Pancreas (tissue), 10 donors: Measurements from ENCODE around the gene B4GALT1. TPM values are rescaled to one million over a fixed set of nuclear protein-coding genes. Genes with fewer than 3 reads are reported as not detected.
A peak's percentile ranks its signal among the peaks of the same experiment; 100 is the strongest.

Experiments used
- ATAC-seq, 4 donors: fragments of 200-7000 bp; cut with Tn5 transposase; one replicate each; pipeline versions ENCODE4 v1.8.0 to v1.9.1; 2020; ENCODE audit warnings: mild to moderate bottlenecking in 4 of 4, moderate library complexity in 4 of 4
- DNase-seq, 6 donors: peaks; one replicate each; pipeline ENCODE4 v3.0.0-alpha.2; 2020
- FAIRE-seq: peaks from 2 replicates; lab custom pipeline; 2012; peaks lifted over from hg19 to GRCh38; lab: Jason Lieb, UNC
- H3K27ac ChIP-seq, 4 donors: fragments of 200-600 bp; sonication (generic); 1 replicate in 3 of 4; 2 replicates in 1 of 4; pipeline versions ENCODE4 v1.5.0 to v1.8.0; 2020
- H3K27me3 ChIP-seq, 4 donors: fragments of 200-600 bp; one replicate each; pipeline ENCODE4 v1.8.0; 2021
- H3K36me3 ChIP-seq, 3 donors: fragments of 200-600 bp; sonication (generic) in 1 of 3; one replicate each; pipeline versions ENCODE4 v1.5.0 to v1.8.0; 2020 to 2021
- H3K4me1 ChIP-seq, 3 donors: fragments of 200-600 bp; one replicate each; pipeline ENCODE4 v1.8.0; 2021
- H3K4me3 ChIP-seq, 4 donors: fragments of 200-600 bp; sonication (generic) in 2 of 4; one replicate each; pipeline versions ENCODE4 v1.5.0 to v1.8.0; 2020 to 2021
- H3K9me3 ChIP-seq, 4 donors: fragments of 200-600 bp; one replicate each; pipeline ENCODE4 v1.8.0; 2021
- WGBS, 2 donors: extraction: QIAGEN DNeasy Blood & Tissue Kit; methylation state at CpG; one replicate each; pipeline ENCODE4 v1.1.7; 2013; 5-methylcytosine and 5-hydroxymethylcytosine counted together
- intact Hi-C, 3 donors: fragments of 100-400 bp; cut with DNase I; formaldehyde crosslinking; loops; one replicate each; pipeline versions ENCODE4 v1.11.1 to v1.14.2; 2022
- polyA plus RNA-seq, 2 donors: library from polyadenylated mRNA; stranded (reverse); fragments of 200-250 nt; gene quantifications; one replicate each; pipeline ENCODE4 v1.2.3, GENCODE V29; 2013
- total RNA-seq, 6 donors: library from RNA; stranded (reverse); fragmentation: NEBNext Ultra II Directional in 4 of 6; extraction: Animal tissue kit (Norgen Biotek cat#: 25700) in 4 of 6; gene quantifications; one replicate each; pipeline versions ENCODE4 v1.2.1 to v1.2.4, GENCODE V29; 2021 to 2023
- TF ChIP-seq, protein P1 (sequence below), 4 donors: fragments of 200-600 bp; sonication (generic) in 3 of 4; IDR thresholded peaks; one replicate each; pipeline versions ENCODE4 v1.5.0 to v1.8.0; 2021; ENCODE audit warnings: antibody characterized with exemption in 4 of 4
- donor health status: healthy with polysubstance abuse.
- donor health status: DM: no; HTN: no; CAD: no; lungs with moderate emphysema.
- donor health status: DM: no; HTN: no; CAD: no.
- donor health status: control.
- donor health status: control.
- donor health status: Bipolar disorder and iron deficiency.
- donor health status: DM: yes; HTN: yes; CAD: no.
- donor health status: DM: no; HTN: no; CAD: no.
- donor health status: DM: no; HTN: no; CAD: no.
- donor health status: DM: yes; HTN: yes; CAD: no.

The B4GALT1 gene
- total and polyA plus RNA-seq, 8 donors = 9.7 to 54.2 (median 24.4) TPM

DNA sequence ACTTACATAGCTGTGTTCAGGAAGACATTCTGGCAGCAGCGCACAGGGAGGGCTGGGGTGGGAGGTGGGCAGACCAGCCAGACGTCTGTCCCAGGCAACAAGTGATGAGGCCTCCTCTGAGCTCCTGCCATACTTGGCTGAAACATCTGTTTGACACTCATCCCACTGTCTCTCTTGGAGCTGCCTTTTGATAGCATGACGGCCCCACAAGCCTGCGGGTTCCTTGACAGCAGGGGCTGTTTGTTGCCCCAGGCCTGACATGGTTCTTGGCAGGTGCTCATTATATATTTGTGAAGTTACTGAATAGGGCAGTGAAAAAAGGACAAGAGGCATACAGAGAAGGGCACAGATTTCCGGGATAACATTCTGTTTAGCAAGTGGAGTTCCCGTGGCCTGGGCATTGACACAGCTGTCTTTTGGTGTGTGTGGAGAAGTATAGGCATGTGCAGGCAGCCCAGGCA lies 22.2 kb upstream of the B4GALT1 start:
- intact Hi-C loops = loop anchor here in 1 of 3 donors (10.0 kb wide), 1 partner anchor 55 kb away; the partner anchor contains the start of gene SPINK4
- H3K27ac ChIP-seq = no peak overlapping the region
- no peaks in the 10 kb centered on the region for H3K9me3 ChIP-seq
- ATAC-seq (no peak), DNase-seq (no peak), FAIRE-seq (no peak)
- WGBS, 2 donors = 80 to 86% methylated on average over 6 of the region's 6 CpGs
- no peaks in the 10 kb centered on the region for H3K36me3 ChIP-seq
- TF ChIP-seq, protein P1, sequence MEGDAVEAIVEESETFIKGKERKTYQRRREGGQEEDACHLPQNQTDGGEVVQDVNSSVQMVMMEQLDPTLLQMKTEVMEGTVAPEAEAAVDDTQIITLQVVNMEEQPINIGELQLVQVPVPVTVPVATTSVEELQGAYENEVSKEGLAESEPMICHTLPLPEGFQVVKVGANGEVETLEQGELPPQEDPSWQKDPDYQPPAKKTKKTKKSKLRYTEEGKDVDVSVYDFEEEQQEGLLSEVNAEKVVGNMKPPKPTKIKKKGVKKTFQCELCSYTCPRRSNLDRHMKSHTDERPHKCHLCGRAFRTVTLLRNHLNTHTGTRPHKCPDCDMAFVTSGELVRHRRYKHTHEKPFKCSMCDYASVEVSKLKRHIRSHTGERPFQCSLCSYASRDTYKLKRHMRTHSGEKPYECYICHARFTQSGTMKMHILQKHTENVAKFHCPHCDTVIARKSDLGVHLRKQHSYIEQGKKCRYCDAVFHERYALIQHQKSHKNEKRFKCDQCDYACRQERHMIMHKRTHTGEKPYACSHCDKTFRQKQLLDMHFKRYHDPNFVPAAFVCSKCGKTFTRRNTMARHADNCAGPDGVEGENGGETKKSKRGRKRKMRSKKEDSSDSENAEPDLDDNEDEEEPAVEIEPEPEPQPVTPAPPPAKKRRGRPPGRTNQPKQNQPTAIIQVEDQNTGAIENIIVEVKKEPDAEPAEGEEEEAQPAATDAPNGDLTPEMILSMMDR (IDR thresholded peaks at IDR 0.05) = no peak
- H3K4me1 ChIP-seq = peaks cover 0 to 13% (median 0%) of the 10 kb centered on the region in 3 donors
- no peak overlapping the region for H3K4me3 ChIP-seq
- H3K27me3 ChIP-seq = no peaks in the 10 kb centered on the region

DNA sequence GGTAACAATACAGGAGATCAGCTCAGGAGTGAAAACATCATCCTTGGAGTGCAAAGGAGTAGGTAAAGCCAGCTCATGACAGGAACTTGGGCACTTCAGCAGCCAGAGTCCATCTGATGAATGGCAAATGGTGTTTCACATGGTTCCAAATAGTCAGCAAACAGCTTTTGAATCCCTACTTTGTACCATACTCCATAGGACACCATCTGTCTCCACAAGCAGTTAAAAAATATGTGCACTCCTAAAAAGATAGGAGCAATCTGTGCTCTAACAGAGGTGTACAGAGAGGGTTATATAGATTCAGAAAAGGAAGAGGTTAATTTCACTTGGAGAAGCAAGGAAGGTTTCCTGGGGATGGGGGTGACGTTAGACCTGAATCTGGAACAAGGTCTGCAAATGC lies 21.6 kb upstream of the B4GALT1 start:
- TF ChIP-seq, protein P1 (IDR thresholded peaks at IDR 0.05) = no peak
- 73 to 85% methylated on average over 1 of the region's 1 CpG for WGBS, 2 donors
- FAIRE-seq (no peak), DNase-seq (no peak), ATAC-seq (no peak)
- no peaks in the 10 kb centered on the region for H3K9me3 ChIP-seq
- H3K27me3 ChIP-seq = no peaks in the 10 kb centered on the region
- intact Hi-C loops = loop anchor here in 1 of 3 donors (10.0 kb wide), 1 partner anchor 56 kb away; the partner anchor contains the start of gene SPINK4
- no peak overlapping the region for H3K27ac ChIP-seq
- no peak overlapping the region for H3K4me3 ChIP-seq
- no peaks in the 10 kb centered on the region for H3K36me3 ChIP-seq
- H3K4me1 ChIP-seq = peaks cover 0 to 13% (median 0%) of the 10 kb centered on the region in 3 donors

DNA sequence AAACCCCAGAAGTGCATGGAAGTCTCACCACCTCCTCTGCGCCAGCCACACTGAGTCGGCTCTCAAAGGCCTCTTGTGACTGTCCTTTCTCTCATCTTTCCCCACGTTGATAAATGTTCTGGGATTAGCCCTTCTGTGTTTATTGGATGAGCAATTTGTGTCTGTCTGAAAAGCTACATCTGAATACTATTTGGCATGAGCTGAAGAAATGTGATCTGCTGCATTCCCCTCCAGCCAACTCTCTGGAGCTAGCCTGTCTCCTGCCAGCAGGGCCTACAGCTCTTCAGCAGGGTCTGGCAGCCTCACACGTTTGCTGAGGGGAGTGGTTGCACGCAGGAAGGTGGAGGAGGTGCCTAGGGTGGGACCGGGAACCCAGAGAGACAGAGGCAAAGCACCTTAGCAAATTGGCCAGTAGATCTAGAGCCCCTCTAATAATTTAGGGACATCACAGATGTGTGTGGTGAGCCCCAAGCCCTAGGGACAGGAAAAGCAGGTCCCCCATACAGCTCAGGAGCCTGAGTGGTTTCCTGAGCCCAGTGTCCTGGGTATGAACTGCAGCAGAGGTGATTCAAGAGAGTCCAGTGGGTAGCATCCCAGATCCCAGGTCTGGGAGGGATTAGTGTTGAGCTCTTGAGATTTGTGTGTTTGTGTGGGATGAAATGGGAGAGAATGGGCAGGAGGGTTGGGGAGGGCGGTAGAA lies 20.5 kb upstream of the B4GALT1 start:
- H3K9me3 ChIP-seq = no peaks in the 10 kb centered on the region
- peaks cover 0 to 13% (median 0%) of the 10 kb centered on the region in 3 donors for H3K4me1 ChIP-seq
- intact Hi-C loops = loop anchor here in 1 of 3 donors (10.0 kb wide), 1 partner anchor 57 kb away; the partner anchor contains the start of gene SPINK4
- ATAC-seq (no peak), FAIRE-seq (no peak), DNase-seq (no peak)
- H3K27me3 ChIP-seq = no peaks in the 10 kb centered on the region
- no peaks in the 10 kb centered on the region for H3K36me3 ChIP-seq
- TF ChIP-seq, protein P1 (IDR thresholded peaks at IDR 0.05) = no peak
- 74 to 77% methylated on average over 7 of the region's 7 CpGs for WGBS, 2 donors
- no peak overlapping the region for H3K4me3 ChIP-seq
- no peak overlapping the region for H3K27ac ChIP-seq

GRCh38 chr9:33186457-33187168 lies 19.5 kb upstream of the B4GALT1 start:
- Histone ChIP-seq H3K27ac (peak overlapping the region in 2 of 4 donors; percentile 62 to 63), H3K36me3 (no peaks in the 10 kb centered on the region), H3K9me3 (no peaks in the 10 kb centered on the region), H3K4me1 (peaks cover 0 to 13% (median 0%) of the 10 kb centered on the region in 3 donors), H3K4me3 (no peak overlapping the region), H3K27me3 (no peaks in the 10 kb centered on the region)
- WGBS, 2 donors = 29 to 30% methylated on average over 3 of the region's 3 CpGs
- peak in 3 of 6 donors; percentile 58 to 75 (median 64) for DNase-seq
- intact Hi-C loops = loop anchor here in 1 of 3 donors (10.0 kb wide), 1 partner anchor 58 kb away; the partner anchor contains the start of gene SPINK4
- ATAC-seq = peak; percentile 86 to 93 (median 92)
- FAIRE-seq = no peak
- TF ChIP-seq, protein P1 (IDR thresholded peaks at IDR 0.05) = no peak
